ENCODE data around the gene LRTM2. TPM values are rescaled to one million over a fixed set of nuclear protein-coding genes. Genes with fewer than 3 reads are reported as not detected.

LRTM2 gene
- polyA plus RNA-seq, 1 donor, result 0.81 TPM

DNA sequence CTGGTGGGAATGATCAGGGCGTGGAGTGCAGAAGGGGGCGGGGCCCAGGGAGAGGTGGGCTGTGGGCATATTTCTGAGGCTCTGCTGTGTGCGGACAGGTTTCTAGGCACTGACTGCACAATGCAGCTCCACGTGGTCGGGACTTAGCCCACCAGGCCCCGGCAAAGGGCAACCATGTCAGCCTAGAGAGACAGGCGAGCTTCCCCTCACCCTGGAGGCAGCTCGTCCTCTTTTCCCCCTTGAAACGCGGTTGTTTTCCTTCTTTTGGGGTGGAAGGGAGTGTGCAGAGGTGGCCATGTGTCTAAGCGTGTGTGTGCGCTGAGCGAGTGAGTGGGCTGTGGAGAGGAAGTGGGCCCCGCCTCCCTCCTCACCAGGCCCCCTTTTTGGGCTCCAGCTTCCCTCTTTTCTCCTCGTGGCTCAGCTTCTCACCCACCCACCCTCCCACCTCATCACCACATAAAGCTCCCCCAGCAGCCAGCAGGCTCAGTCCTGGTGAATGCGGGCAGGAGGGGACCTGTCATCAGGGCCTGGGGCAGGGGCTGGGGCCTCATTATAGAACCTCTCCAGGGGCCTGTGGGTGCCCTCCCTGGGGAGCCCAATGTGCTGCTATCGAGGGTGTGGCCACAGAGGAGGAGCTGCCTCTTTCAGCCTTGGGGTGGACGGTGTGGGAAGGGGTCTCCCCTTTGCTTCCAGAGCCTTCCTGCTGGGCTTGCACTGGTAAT is 22.0 kb downstream of the LRTM2 start:
- no peak for DNase-seq (ENCODE audit: low read depth)

DNA sequence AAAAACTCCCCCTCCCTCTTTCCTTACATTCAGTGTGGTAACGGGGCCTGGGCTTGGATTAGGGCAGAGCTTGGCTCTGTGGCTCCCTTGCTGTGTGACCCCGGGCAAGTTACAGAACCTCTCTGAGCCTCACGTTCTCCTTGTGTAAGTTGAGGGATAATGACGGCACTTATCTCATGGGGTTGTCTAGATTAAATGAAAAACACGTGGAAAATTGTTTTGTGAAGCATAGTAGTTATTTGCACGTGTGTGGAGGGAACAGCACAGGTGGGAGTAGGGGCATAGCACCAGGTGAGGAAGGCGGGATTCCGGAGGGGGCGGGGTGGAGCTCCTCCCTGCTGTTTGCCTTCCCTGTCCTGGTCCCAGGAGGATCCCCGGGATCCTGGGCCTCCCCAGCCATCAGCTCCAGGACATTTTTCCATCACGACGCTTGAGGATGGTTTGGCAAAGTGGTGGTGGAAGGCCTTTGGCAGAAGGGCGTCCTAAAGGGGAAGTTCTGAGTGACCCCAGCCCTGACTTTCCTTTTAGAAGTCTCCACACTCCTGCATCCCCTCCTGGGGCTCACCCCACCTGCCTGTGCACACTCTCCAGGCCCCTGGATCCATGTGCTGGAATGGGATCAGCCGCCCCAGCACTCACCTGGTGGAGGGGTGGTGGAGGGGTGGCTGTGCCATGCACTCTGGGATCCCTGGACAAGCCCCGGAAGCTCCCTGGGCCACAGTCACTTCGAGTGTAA is 22.7 kb downstream of the LRTM2 start:
- DNase-seq (ENCODE audit: low read depth), result no peak

DNA sequence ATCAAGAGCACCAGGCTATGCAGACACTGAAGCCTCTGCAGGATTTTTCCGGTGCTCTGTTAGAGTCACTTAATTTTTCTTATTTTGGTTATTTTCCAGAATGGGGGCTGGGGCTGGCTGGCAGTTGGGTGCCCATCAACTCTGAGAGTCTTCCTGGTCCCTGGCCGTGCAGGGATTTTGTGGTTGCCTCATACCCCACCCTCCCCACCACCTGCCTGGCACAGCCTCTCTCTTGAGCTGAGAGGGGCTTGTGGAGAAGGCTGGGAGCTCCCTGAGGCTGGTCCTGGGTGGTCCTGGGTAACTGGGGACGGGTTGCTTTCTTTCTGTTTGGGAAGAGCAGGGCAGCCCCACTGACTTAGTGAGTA is 23.3 kb downstream of the LRTM2 start:
- DNase-seq (ENCODE audit: low read depth), result no peak

DNA sequence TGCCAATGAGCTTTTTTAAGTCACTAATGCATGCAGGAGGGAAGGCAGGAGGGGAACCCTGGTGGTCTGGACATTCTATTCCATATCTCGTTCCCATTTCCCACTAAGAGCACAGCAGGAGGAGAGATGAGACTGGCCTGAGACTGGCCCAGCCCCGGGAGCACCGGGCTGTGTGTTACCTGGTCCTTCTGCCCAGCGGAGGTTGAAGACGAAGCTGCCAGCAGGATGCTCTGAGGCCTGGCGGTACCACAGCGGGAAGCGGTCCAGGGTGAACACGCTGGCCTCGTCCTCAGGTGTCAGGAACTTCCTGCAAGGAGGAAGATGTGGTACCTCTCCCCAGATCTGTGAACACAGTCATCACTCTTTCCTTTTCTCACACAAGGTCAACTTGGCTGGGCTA is 23.9 kb downstream of the LRTM2 start:
- no peak for DNase-seq (ENCODE audit: low read depth)

DNA sequence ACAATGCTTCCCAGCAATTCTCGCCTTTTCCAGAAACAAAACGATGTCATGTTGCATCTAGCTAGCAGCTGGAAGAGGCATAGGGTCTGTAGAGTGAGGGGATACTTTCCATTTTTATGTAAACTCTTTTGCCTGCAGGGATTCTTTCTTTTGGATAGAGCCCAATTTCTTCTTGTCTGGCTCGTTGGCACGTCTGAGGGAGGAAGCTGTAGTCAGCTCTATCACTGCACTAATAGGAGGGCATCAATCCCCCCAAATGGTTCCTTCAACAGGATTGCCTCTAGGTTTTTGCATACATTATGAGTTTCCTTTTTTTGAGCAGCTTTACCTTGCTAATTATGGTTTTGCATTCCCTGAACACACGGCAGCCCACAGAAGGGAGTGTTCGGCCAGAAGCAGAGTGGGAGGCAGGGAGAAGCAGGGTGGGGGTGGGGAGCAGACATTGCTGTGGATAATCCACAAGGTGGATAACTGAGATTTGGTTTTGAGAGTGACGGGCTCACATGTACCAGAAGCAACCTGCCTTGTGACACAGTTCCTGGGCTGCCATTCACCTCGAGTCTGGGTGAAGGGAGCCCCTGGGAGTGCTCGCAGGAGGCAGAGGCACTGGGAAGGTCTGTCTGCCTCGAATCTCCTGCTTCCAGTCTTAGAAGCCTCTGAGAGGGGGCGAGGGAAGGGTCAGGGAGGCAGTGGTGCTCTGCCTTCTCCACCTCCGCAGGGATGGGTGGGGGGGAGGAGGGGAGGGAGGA is 24.5 kb downstream of the LRTM2 start:
- no peak for DNase-seq (ENCODE audit: low read depth)

DNA sequence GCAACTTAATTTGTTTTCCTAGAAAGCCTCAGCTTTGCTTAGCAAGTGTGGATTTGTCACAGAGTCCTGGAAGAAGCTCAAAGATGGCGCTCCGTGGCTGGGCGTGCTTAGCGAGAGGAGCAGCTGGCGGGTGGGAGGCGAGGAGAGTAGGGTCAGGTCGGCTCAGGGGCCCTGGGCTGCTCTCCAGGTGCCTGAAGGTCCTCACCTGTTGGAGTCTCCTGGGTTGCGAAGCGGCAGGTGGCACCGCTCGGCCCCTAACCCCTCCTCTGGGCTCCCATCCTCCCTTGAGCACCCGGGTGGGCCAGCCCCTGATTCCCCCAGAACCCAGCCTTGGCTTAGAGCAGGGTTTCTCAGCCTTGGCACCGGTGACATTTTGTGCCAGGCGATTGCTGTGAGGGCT is 25.1 kb downstream of the LRTM2 start:
- no peak for DNase-seq (ENCODE audit: low read depth)

DNA sequence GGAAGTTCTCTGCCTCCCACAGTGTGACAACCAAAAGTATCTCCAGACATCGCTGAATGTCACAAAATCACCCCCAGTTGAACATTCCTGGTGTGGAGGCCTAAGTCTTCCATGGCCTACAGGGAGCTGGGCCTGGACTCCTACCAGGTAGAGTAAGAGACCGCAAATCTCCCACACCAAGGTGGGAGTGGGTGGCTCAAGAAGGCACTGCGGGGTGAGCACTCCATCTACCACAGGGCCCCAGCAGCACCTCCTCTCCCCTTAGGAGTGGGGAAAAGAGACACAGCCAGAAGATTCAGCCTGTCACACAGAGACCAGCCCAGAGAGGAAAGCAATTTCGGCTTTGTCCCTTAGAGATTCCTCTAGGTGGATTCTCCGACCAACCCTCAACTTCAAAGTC is 25.5 kb downstream of the LRTM2 start:
- DNase-seq (ENCODE audit: low read depth), result no peak

DNA sequence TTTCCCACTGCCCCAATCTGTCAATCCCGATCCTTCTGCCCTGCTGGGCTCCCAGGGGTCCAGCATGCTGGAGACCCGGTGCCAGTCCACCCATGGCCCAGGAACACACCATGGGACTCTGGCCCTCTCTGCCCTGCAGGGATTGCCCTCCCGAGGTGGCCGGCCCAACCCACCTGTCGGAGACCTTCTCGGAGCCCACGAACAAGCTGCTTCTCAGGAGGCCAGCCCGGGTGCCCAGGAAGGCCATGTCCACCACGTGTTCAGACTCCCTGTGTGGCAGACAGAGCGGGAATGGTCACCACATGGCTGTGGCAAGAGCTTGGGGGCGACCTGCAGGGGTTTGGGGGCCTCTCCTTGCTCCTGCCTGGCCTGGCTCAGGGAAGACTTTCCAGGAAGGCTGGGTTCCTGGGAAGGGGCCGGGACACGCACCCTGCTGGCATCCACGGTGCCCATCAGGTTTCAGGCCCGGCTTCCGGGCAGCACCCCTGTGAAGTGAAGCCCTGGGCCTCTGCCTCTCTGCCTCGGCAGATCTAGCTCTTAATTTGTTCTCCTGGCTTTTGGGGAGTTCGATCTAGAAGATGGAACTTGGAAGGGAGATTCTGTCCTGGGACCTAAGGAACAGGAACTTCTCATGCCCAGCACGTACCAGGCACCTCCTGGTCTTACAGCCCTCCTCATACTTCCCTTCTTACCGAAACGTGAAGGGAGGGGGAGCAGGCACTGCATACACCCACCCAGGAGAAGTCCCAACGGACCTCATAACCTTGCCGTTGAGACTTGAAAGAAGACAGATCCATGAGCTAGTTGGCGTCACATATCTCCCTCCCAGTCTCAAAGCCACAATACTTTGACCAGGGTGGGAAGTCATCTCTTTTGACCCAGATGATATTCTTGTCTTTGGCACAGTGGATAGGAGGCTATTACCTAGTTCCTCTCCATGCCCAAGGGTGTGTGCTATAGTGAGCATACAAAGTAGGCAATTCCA is 26.3 kb downstream of the LRTM2 start:
- no peak for DNase-seq (ENCODE audit: low read depth)

DNA sequence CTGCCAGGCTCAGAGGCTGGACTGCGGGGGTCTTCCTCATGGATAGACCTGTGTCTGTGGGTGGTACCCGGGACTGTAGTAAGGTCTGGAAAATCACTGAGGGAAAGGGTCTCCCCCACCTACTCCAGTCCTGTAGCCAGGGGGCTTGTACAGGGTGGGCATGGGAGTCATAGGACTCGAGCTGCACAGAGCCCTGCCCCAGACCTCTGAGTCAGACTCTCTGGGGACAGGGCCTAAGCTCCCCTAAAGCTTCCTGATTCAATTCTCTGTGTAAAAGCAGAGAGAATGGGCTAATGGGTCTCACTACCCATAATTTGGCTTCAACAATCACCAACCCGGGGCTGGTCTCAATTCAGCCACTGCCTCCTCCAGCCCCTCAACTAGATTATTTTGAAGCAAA is 27.0 kb downstream of the LRTM2 start:
- DNase-seq (ENCODE audit: low read depth), result no peak

DNA sequence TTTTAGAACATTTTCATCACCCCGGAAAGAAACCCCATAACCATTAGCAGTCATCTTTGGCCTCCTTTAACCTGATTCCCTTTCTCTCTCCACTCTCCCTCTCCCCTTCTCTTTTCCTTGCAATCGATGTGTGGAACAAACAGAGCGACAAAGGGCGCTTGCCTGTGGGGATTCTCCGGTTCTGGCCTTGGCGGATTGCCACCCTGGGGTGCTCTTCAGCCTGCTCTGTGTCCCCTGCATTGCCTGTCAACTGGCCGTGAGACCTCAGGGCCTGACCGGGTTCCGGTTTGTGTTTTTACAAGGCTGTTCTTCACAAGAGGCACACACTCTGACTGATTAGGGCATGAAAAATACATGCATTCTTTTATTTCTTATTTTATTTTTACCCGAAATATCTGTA is 27.8 kb downstream of the LRTM2 start:
- no peak for DNase-seq (ENCODE audit: low read depth)

DNA sequence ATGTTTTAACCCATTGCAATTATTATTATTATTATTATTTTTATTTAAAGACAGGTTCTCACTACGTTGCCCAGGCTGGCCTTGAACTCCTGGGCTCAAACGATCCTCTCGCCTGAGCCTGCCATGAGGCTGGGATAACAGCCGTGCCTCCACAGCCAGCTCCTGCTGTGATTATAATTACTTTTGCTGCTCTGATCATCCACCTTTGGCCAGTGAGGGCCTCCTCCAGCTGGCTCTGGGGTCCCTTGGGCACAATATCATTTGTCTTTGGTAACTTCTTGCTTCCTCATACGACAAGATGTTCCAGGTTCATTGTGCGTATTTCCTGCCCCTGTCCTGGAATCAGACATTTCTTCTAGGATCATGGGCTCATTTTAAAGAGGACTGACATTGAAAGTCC is 28.4 kb downstream of the LRTM2 start:
- no peak for DNase-seq (ENCODE audit: low read depth)

DNA sequence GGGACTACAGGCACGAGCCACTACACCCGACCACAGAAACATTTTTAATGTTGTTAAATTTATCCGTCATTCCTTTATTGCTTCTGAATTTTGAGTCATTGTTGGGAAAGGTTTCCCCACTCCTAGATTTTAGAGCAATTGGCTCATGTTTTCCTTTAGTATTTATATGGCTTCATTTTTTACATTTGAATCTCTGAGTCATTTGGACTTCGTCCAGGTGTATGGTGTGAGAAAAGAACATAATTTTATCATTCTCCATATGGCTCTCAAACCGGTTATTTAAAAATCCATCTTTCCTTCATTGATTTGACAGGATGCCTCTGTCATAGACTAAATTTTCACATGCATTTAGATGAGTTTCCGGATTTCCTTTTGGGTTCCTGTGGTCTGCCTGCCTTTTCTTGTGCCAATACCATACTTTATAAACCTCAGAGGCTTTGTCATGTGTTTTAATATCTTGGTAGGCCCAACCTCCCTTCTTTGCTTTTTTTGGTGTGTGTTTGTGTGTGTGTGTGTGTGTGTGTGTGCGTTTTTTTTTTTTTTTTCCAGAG is 30.9 kb downstream of the LRTM2 start:
- no peak for DNase-seq (ENCODE audit: low read depth)

DNA sequence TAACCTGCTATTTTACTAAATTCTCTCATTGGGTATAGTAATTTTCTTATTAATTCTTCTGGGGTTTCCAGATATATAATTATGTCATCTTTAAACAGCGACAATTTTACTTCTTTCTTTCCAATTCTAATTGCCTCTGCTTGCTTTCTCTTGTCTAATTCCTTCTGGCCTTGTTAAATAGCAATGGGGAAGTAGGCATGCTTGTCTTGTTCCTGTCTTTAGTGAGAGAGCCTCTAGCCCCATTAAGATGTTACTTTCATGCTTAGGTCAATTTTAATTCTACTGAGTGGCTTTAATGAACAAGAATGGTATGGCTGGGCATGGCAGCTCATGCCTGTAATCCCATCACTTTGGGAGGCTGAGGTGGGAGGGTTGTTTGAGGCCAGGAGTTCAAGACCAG is 31.7 kb downstream of the LRTM2 start:
- no peak for DNase-seq (ENCODE audit: low read depth)

DNA sequence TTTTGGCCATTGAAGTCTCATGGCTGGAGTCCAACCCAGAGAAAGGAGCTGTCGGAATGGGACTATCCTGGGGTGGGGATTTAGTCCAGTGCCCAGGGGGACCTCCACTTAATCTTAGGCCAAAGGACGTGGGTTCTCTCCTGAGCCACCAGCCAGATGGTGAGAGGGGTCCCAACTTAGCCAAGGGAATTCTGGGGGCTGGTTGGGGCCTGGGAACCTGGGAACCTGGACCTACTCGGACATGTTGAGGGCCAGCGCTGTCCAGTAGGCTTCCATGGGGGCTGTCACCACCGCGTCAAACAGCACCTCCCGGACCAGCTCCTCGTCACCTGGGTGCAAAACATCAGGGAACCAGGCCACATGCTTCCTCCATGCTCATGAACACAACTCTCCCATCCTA is 33.4 kb downstream of the LRTM2 start:
- no peak for DNase-seq (ENCODE audit: low read depth)

DNA sequence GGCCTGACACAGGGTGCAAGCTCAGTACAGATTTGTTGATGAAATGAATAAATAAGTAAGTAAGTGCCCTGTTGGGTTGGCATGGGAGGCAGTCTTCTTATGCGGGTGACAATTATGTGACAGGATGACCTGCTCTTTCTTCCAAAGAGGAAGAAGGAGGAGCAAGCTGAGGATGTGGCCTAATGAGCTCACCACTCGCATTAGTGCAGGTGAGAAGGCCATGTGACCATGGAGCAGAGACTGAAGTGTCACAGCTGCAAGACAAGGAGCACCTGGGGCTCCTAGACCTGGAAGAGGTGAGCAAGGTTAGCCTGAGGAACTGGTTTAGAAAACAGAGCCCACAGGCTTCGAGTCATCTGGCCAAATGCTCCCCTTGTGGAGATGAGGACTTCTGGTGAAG is 34.9 kb downstream of the LRTM2 start:
- no peak for DNase-seq (ENCODE audit: low read depth)

DNA sequence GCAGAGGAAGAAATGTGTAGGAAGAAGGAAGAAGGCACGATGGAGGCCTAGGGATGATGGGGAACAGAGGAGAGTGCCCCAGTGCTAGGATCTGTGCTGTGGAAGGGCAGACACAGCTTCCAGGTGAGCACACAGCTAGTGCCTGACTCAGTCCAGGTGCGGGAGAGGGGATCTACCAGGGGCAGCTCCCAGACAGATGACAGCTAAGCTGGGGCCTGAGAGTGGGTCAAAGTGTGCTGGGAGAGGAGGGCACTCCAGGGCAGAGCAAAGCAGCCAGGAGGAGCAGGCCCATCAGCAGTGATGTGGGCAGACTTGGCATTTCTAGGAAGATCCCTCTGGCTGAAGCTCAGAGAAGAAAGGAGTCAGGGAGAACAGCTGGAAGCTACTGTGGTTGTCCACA is 36.7 kb downstream of the LRTM2 start:
- DNase-seq (ENCODE audit: low read depth), result no peak

DNA sequence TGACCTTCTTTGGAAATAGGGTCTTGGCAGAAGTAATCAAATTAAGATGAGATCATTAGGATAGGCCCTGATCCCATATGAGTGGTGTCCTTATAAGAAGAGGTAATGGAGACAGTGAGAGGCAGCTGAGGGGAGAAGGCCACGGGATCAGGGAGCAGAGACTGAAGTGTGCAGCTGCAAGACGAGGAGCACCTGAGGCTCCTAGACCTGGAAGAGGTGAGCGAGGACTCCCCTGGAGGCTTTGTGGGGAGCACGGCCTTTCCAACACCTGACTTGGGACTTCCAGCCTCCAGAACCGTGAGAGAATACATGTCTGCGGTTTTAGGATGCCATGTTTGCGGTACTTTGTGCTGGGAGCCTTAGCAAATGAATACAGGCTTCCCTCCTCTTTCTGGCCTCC is 37.5 kb downstream of the LRTM2 start:
- DNase-seq (ENCODE audit: low read depth), result no peak

DNA sequence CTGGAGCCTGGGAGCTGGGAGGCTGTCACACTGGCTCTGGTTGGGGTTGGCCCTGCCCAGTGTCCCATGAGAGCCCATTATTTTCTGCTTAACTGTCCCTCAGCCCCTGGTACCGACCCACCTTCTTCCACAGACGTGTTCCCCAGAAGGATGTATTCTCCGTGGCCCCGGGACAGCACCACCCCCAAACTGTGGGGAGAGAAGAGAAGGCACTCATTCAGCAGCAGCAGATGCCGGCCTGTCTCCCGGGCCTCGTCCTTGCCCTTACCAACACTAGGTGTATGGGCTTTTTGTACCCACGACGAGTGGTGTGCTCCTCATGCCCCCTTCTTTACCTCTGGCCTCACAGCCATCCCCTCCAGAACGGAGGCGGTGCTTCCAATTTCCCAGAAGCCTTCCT is 38.1 kb downstream of the LRTM2 start:
- no peak for DNase-seq (ENCODE audit: low read depth)

DNA sequence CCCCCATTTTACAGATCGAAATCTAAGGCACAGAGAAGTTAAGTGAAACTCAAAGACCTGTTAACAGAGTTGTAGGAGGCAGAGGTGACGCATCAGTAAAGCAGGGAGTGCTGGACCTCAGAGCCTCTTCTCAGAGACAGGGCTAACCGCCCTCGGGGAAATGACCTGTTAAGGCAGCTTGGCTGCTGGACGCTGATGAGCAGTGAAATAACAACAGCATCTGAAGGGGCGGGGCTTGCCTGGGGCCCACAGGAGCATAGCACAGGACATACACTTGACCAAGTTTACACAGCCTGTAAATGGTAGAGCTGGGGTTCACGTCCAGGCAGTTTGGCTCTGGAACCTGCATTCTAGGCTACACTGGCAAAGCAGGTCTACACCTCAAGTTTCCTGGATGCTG is 39.3 kb downstream of the LRTM2 start:
- DNase-seq (ENCODE audit: low read depth), result no peak

DNA sequence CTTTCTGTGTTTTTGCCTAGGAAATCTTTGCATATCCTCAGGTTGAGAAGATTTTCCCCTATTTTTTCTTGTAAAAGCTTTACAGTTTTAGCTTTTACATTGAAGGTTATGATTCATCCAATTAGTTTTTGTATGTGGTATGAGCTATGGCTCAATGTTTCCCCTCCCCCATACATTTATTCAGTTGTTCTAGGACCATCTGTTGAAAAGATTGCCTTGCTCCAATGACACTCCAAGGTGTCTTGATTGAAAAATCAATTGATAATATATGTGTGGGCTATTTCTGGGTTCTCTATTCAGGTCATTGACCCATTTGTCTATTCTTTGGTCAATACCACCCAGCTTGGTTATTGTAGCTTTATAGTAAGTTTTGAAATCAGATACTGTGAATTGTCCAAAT is 42.6 kb downstream of the LRTM2 start:
- DNase-seq (ENCODE audit: low read depth), result no peak

DNA sequence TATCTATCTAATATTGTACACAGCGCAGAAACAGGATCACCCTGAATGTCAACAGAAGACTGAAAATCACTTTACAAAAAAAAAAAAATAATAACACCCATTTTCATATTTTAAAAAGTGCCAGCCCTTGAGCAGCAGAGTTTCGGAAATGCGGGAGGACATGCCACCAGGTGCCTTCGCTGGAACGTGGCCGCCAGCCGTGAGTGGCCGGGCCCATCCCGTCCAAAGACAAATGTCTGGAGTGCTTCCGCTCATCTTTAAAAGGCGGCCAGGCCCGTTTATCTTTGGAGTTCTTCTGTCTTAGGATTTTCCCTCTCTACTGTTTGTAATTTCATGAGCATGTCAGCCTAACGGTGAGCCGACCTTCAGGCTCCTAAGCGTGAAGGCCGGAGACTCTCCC is 43.5 kb downstream of the LRTM2 start:
- no peak for DNase-seq (ENCODE audit: low read depth)

DNA sequence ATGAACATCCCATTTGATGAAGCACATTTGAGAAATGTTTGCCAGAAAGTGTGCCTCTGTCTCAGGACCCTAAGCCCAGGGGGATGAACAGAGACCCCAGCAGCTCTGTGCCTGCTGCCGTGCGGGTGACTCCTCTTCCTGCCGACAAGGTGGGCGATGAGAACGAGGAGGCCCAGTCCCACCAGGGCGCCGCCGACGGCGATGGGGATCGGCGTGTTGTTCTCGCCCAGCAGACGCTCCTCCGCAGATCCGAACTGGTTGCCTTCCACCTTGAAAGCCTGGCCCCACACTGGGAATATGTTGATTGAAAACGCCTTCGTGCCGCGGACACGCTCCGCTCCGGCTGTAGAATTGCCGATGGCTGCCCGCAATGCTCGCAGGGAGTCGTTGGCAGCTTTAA is 44.1 kb downstream of the LRTM2 start:
- no peak for DNase-seq (ENCODE audit: low read depth)

Data from forelimb muscle (tissue), 1 donor.